Stimulated activated CD8-positive, alpha-beta memory T cell treated with anti-CD3 and anti-CD28 coated beads, Interleukin-15, amount 100 ng/mL, for 1 hour (primary cell): Measurements from ENCODE around the gene GATA5.

Experiments
- DNase-seq: peaks from one replicate; pipeline ENCODE4 v3.0.0-alpha.2; 2020; ENCODE audit warnings: low read depth

GATA5 gene

DNA sequence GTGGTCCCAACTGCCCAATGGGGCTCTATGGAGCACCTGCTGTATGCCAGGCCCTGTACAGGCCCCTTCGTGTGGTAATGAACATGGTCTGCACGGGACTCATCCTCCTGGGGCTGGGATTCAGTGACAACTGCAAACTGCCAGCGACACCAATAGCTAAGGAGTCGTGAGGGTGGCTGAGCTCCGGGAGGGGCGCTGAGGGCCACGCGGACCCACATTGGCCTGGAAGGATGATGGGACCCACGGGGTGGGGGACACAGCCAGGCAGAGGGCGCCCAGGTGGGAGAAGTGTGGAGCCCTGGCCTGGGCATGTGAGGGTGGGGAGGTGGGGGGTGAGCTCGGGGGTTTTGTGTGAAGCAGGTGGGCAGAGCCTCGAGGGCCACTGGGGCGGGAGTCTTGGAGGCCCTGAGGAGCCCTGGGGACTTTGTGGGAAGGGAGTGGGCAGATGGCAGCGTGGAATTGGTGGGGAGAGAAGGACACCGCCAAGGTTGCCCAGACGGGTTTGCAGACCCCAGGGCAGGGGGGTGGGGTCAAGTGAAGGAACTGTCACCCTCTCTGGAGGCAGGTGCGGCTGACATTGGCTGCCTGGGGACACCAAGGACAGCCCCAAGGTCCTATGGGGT, 22.5 kb downstream of the GATA5 start:
- no peak for DNase-seq

- no peak for DNase-seq
Measured at GRCh38 chr20:62452475-62453095, 23.2 kb downstream of the GATA5 start.

DNA sequence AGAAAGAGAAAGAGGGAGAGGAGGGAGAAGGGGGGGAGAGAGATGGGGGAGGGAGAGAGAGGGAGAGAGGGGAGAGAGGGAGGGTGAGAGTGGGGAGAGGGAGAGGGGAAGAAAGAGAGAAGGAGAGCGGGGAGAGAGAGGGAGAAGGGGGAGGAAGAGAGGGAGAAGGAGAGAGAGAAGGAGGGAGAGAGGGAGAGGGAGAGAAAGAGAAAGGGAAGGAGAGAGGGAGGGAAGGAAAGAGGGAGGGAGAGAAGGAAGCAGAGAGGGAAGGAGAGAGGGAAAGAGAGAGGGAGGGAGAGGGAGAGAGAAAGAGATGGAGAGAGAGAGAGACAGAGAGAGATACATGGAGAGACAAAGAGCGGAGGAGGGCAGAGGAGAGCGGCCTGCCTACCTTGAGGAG, 23.8 kb downstream of the GATA5 start:
- DNase-seq: no peak

GRCh38 chr20:62451156-62451767, 24.5 kb downstream of the GATA5 start:
- no peak for DNase-seq

GRCh38 chr20:62449951-62450691, 25.7 kb downstream of the GATA5 start:
- no peak for DNase-seq

DNA sequence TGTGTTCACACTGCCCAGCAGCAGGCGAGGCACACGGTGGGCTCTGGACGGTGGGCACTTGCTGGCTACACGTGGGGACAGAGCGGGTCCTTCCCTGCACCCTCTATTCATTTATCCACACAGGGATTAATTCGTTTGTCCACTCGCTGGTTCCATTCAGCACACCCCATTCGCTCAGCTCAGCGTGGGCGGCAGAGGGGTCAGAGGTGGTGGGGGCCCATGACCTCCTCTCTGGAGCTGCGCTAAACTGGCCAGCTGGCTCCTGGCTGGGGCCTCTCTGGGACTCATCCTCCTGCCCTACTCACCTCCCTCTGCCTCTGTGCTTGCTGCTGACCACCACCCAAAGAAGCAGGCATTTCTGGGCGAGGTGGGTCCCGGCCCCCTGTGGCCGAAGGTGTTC, 27.0 kb downstream of the GATA5 start:
- DNase-seq: no peak

- no peak for DNase-seq
Measured at GRCh38 chr20:62448038-62448437, 27.8 kb downstream of the GATA5 start.

GRCh38 chr20:62446888-62447869, 28.6 kb downstream of the GATA5 start:
- DNase-seq: no peak

GRCh38 chr20:62446481-62446880, 29.3 kb downstream of the GATA5 start:
- DNase-seq: no peak

GRCh38 chr20:62445553-62446340, 30.0 kb downstream of the GATA5 start:
- no peak for DNase-seq

GRCh38 chr20:62444286-62444685, 31.5 kb downstream of the GATA5 start:
- no peak for DNase-seq

DNA sequence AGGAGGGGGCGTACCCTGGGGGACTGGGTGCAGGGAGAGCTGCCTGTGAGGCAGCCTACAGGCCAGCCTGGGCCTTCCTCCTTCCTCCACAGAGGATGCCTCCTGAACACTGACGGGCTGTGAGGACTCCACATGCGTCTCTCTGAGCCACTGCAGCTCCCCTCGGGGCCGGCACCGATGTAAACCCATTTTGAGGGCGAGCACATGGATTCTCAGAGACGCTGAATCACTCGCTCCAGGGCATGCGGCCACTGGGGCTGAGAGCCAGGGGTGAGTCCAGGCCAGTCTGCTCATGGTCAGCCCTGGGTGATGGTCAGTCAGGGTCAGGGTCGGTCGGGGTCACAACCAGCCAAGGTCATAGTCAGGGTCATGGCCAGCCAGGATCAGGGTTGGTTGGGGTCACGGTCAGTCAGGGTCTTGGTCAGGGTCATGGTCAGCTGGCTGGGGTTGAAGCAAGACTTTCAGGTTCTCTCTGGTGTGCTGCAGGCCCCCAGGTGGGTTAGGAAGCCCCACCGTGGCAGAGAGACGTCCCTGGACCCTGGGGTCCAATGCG, 33.7 kb downstream of the GATA5 start:
- no peak for DNase-seq

DNA sequence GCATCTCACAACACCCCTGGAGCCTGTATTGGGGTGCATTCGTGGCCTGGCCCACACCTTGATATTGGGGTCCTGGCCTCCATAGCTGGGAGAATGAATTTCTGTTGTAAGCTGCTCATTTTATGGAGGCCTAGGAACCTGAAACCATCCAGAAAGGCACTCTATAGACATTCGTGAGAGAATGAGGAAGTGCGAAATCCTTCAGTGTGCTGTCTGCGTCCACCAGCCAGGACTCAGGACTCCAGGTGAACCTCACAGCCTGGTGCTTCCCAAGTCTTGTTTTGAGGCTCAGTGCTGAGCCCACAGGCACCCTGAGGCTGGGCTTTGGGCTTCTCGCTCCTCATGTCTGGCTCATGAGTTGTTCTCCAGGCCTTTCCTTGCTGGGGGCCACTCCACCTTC, 36.6 kb downstream of the GATA5 start:
- DNase-seq: no peak

DNA sequence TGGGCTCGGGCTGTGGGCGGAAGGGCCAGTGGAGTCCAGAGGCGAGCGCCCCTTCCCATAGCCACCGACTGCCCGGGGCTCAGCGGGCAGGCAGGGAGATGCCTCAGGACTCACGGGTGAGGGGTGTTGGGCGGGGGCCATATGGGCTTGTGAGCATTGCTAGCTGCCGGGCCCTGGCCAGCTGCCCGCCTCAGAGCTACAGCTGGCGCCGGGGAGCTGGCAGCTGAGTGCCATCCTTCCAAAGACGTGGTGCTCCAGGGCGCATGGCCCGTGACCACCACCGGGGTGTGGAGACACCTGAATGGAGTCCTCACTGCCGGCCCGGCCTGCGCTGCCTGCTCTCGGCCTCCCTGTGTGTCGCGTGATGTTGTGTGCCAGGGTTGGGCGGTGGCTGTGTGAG, 37.9 kb downstream of the GATA5 start:
- DNase-seq: no peak

- no peak for DNase-seq
Measured at GRCh38 chr20:62437496-62437895, 38.3 kb downstream of the GATA5 start.

- no peak for DNase-seq
Measured at GRCh38 chr20:62436692-62437091, 39.1 kb downstream of the GATA5 start.

DNA sequence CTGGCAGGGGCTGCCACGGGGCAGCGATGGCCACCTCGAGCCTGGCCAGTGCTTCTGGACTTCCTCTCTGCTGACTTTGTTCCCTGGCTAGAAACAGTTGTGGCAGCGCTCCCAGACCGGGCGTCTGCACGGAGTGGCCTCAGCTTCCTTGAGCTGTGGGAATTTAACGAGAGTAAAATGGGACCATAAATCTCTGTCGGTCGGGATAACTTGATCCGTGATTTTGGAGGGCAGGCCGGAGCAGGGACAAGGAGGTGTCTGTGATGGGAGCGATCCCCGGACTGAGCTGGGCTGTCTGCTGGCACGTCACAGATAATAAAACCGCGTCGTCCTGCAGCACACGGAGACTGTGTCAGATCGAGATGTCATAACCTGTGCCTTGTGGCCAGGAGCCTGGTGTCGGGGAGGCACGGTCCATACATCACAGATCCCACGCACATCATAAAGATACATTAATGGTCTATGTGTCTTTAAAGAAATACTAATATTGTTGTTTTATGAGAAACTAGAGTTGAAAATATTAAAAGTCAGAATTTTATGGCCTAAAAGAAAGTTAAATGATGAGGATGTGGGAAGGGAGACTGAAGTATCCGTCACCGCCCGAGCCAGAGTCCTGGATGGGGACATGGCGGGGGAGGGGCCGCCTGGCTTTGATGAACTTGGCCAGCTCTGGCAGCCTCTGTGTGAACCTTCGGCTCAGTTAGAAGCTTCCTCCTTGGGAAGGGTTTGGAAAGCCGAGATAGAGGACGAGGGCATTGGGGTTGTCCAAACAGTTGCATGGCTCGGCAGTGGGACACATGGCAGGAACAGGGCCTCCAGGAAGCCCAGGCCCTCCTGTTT, 41.9 kb downstream of the GATA5 start:
- DNase-seq: no peak

DNA sequence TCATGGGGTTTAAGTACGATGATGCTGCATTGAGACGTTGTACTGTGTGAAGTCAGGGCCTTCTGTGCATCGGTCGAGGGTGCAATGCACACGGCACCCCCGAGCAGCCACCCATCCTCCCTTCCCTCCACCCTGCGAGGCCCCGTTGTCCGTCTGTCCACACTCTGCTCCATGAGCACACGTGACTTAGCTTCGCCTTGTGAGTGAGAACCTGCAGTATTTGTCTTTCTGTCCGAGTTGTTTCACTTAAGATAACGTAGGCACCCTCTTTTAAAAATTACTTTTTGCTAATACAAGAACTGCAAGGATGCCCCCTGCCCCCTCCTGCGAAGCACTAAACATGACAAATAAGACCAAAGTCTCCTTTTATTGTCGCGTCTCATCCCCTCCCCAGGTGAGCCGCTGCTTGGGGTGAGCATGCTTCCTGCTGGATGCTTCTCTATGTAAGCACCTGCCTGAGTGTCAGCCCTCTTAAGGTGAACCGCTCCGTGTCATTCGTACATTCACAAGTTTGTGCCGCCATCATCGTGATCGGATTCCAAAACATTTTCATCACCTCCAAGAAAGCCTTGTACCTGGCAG, 44.8 kb downstream of the GATA5 start:
- no peak for DNase-seq

- DNase-seq: no peak
Measured at GRCh38 chr20:62430311-62430853, 45.4 kb downstream of the GATA5 start.
